Measurements from ENCODE around the gene FBN1.

Gene FBN1

GRCh38 chr15:48501208-48501607 lies 144.3 kb downstream of the FBN1 start:
- no peak for ATAC-seq (ENCODE audit: low read depth)
- Histone ChIP-seq H3K27ac (ENCODE audit: poor library complexity, severe bottlenecking) (no peak overlapping the region), H3K4me3 (ENCODE audit: severe bottlenecking) (no peak overlapping the region), H3K36me3 (ENCODE audit: low read depth) (peaks cover 5% of the 10 kb centered on the region), H3K4me1 (ENCODE audit: insufficient read depth, poor library complexity, severe bottlenecking) (no peaks in the 10 kb centered on the region), H3K27me3 (ENCODE audit: insufficient read depth, poor library complexity, severe bottlenecking) (no peaks in the 10 kb centered on the region), H3K9me3 (ENCODE audit: severe bottlenecking) (no peaks in the 10 kb centered on the region)
- no peak for DNase-seq (ENCODE audit: low spot score)
- TF ChIP-seq CTCF (IDR thresholded peaks at IDR 0.05; ENCODE audit: poor library complexity, severe bottlenecking): no peak

- ATAC-seq (ENCODE audit: low read depth): no peak
These were observed 144.9 kb downstream of the FBN1 start for GRCh38 chr15:48500595-48500994.

GRCh38 chr15:48499978-48500377 lies 145.5 kb downstream of the FBN1 start:
- Histone ChIP-seq H3K4me3 (ENCODE audit: severe bottlenecking) (no peak overlapping the region), H3K4me1 (ENCODE audit: insufficient read depth, poor library complexity, severe bottlenecking) (no peaks in the 10 kb centered on the region), H3K27me3 (ENCODE audit: insufficient read depth, poor library complexity, severe bottlenecking) (no peaks in the 10 kb centered on the region), H3K36me3 (ENCODE audit: low read depth) (peaks cover 5% of the 10 kb centered on the region), H3K27ac (ENCODE audit: poor library complexity, severe bottlenecking) (no peak overlapping the region), H3K9me3 (ENCODE audit: severe bottlenecking) (no peaks in the 10 kb centered on the region)
- ATAC-seq (ENCODE audit: low read depth) (no peak), DNase-seq (ENCODE audit: low spot score) (no peak)
- TF ChIP-seq CTCF (IDR thresholded peaks at IDR 0.05; ENCODE audit: poor library complexity, severe bottlenecking): no peak

More at GRCh38 chr15:48500595-48500994, 144.9 kb downstream of the FBN1 start:
- no peaks in the 10 kb centered on the region for H3K9me3 ChIP-seq (ENCODE audit: severe bottlenecking)
- H3K4me3 ChIP-seq (ENCODE audit: severe bottlenecking): no peak overlapping the region
- TF ChIP-seq CTCF (IDR thresholded peaks at IDR 0.05; ENCODE audit: poor library complexity, severe bottlenecking): no peak
- H3K27me3 ChIP-seq (ENCODE audit: insufficient read depth, poor library complexity, severe bottlenecking): no peaks in the 10 kb centered on the region
- H3K36me3 ChIP-seq (ENCODE audit: low read depth): peaks cover 5% of the 10 kb centered on the region
- no peak for DNase-seq (ENCODE audit: low spot score)
- no peak overlapping the region for H3K27ac ChIP-seq (ENCODE audit: poor library complexity, severe bottlenecking)
- no peaks in the 10 kb centered on the region for H3K4me1 ChIP-seq (ENCODE audit: insufficient read depth, poor library complexity, severe bottlenecking)

GRCh38 chr15:48498828-48499227 lies 146.7 kb downstream of the FBN1 start:
- peaks cover 10% of the 10 kb centered on the region for H3K36me3 ChIP-seq (ENCODE audit: low read depth)
- peaks cover 2% of the 10 kb centered on the region for H3K4me1 ChIP-seq (ENCODE audit: insufficient read depth, poor library complexity, severe bottlenecking)
- no peak for DNase-seq (ENCODE audit: low spot score)
- no peak overlapping the region for H3K27ac ChIP-seq (ENCODE audit: poor library complexity, severe bottlenecking)
- H3K9me3 ChIP-seq (ENCODE audit: severe bottlenecking): no peaks in the 10 kb centered on the region
- H3K27me3 ChIP-seq (ENCODE audit: insufficient read depth, poor library complexity, severe bottlenecking): no peaks in the 10 kb centered on the region
- ATAC-seq (ENCODE audit: low read depth): no peak
- H3K4me3 ChIP-seq (ENCODE audit: severe bottlenecking): no peak overlapping the region
- TF ChIP-seq CTCF (IDR thresholded peaks at IDR 0.05; ENCODE audit: poor library complexity, severe bottlenecking): no peak

GRCh38 chr15:48494631-48495030 lies 150.9 kb downstream of the FBN1 start:
- no peak for DNase-seq (ENCODE audit: low spot score)
- ATAC-seq (ENCODE audit: low read depth): no peak
- H3K36me3 ChIP-seq (ENCODE audit: low read depth): peaks cover 11% of the 10 kb centered on the region

More at GRCh38 chr15:48494631-48495030, 150.9 kb downstream of the FBN1 start:
- Histone ChIP-seq H3K4me3 (ENCODE audit: severe bottlenecking) (no peak overlapping the region), H3K27ac (ENCODE audit: poor library complexity, severe bottlenecking) (no peak overlapping the region), H3K4me1 (ENCODE audit: insufficient read depth, poor library complexity, severe bottlenecking) (peaks cover 12% of the 10 kb centered on the region), H3K9me3 (ENCODE audit: severe bottlenecking) (no peaks in the 10 kb centered on the region), H3K27me3 (ENCODE audit: insufficient read depth, poor library complexity, severe bottlenecking) (no peaks in the 10 kb centered on the region)
- TF ChIP-seq CTCF (IDR thresholded peaks at IDR 0.05; ENCODE audit: poor library complexity, severe bottlenecking): no peak
